HCEC 1CT (cell line): ENCODE data around the gene METRN.

Experiments
- DNase-seq: peaks from one replicate; pipeline ENCODE4 v3.0.0-alpha.2; 2017

Gene METRN

GRCh38 chr16:711084-711483 lies 3.8 kb upstream of the METRN start:
- no peak for DNase-seq

GRCh38 chr16:711548-712320 lies 3.2 kb upstream of the METRN start:
- peak; percentile 66 for DNase-seq

- peak; percentile 98 for DNase-seq
Observed at GRCh38 chr16:712740-713250, 2.1 kb upstream of the METRN start.

- no peak for DNase-seq
Observed at GRCh38 chr16:714079-714478, 839 bp upstream of the METRN start.

GRCh38 chr16:715477-716199 lies 720 bp downstream of the METRN start:
- DNase-seq, result peak; percentile 36

- DNase-seq, result peak; percentile 22
Observed at GRCh38 chr16:716200-716568, 1.3 kb downstream of the METRN start.

- no peak for DNase-seq
Observed at GRCh38 chr16:716768-717325, 1.9 kb downstream of the METRN start.

GRCh38 chr16:717450-718245 lies 2.7 kb downstream of the METRN start:
- no peak for DNase-seq

GRCh38 chr16:718389-718788 lies 3.5 kb downstream of the METRN start:
- no peak for DNase-seq

- DNase-seq, result no peak
Observed at GRCh38 chr16:718922-719321, 4.0 kb downstream of the METRN start.

- DNase-seq, result no peak
Observed at GRCh38 chr16:719815-720446, 5.0 kb downstream of the METRN start.

- DNase-seq, result peak; percentile 57
Observed at GRCh38 chr16:720447-720989, 5.6 kb downstream of the METRN start.

GRCh38 chr16:720990-721764 lies 6.3 kb downstream of the METRN start, which contains the start of gene ANTKMT:
Gene ANTKMT (plus strand): TSS chr16:721146. CDS start chr16:721275, 129 bp downstream.
- peak; percentile 78 for DNase-seq

GRCh38 chr16:721765-722540 lies 7.0 kb downstream of the METRN start:
- DNase-seq, result no peak

GRCh38 chr16:722835-723633 lies 8.1 kb downstream of the METRN start:
- no peak for DNase-seq

GRCh38 chr16:723695-724094 lies 8.8 kb downstream of the METRN start:
- no peak for DNase-seq

GRCh38 chr16:724188-725040 lies 9.5 kb downstream of the METRN start:
- DNase-seq, result no peak

GRCh38 chr16:725041-725376 lies 10.1 kb downstream of the METRN start:
- DNase-seq, result no peak
